ENCODE data around the gene ART1. TPM values are rescaled to one million over a fixed set of nuclear protein-coding genes. Genes with fewer than 3 reads are reported as not detected.

Gene ART1
- total and polyA plus RNA-seq, 2 donors (not counting 3 experiments of a cell fraction or from before 2014, with no cell fraction given): not detected

DNA sequence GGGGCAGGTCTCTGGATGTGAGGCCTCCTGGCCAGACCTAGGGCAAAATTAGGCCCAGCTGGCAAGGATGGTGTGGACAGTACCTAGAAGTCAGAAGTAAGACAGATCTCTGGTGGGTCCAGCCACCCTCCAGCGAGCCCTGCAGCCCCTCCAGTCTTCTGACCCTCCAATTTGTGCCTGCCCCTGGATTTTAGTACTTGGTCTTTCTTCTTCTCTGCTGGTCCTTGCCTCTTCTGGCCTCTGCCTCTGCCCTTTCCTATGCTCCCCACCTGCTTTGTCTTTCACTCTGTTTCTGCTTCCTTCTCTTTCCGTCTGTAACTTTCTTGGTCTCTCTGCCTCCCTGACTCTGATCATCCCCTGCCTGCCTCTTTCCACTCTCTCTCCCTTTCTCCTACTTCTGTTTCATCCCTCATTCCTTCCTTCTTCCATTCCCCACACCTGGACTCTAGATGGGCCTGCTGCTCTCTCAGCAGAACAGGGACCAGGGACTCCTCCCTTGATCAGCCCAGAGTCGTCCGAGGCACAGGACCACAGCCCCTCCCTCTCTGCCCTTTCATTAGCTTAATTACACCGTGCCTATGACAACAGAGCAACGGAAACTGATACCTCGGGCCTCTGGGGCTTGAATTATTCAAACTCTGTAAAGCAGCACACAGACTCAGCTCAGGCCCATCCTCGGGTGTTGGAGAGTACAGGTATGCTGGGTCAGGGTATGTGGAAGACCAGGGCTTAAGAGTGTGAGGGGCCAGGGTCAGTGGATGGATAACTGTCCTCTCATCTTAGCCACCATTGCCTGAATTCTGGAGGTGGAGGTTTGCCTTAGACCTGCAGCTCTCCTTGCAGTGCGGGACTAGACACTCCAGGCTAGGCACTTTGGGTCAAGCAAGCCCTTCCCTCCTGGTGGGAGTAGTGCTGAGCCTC lies 26.7 kb downstream of the ART1 start, which contains the start of gene CHRNA10:
Gene CHRNA10 (minus strand): TSS at position 51 of the 921 bp plus-strand sequence. CDS start 72 bp downstream, outside the sequence.
- no peak for FAIRE-seq
- CTCF ChIA-PET: interaction anchor here (1.5 kb wide), 1 partner anchor 10 kb away, joined by 3 read pairs; no protein-coding TSS in a partner anchor
- BruUV-seq (replicated peaks): no TSS peak
- intact Hi-C loops (cut with micrococcal nuclease): no loop called here
- Histone ChIP-seq H4K20me1 (replicated peaks; ENCODE audit: control insufficient read depth, extremely low read depth, insufficient read depth, low read length) (no peaks in the 10 kb centered on the region), H2AFZ (ENCODE audit: low read depth, low read length) (no peak within 1 kb of the TSS), H3K79me2 (ENCODE audit: control insufficient read depth, insufficient read depth, low read length) (no peaks in the 10 kb centered on the region), H3K27me3 (ENCODE audit: control insufficient read depth in 2 of 2, insufficient read depth in 2 of 2, low read length in 2 of 2) (no peaks in the 10 kb centered on the region), H3K9me1 (replicated peaks; ENCODE audit: control insufficient read depth, extremely low read depth, insufficient read depth, low read length) (no peaks in the 10 kb centered on the region), H3K4me2 (ENCODE audit: insufficient read depth, low read length) (no peak within 1 kb of the TSS), H3K9ac (replicated peaks; ENCODE audit: extremely low read depth, insufficient read depth, low read length) (no peak within 1 kb of the TSS), H3K4me3 (replicated peaks in 1 of 3; ENCODE audit: insufficient read depth in 1 of 3, low read depth in 1 of 3, low read length in 3 of 3) (no peak within 1 kb of the TSS), H3K4me1 (ENCODE audit: control insufficient read depth, extremely low read depth, insufficient read depth, low read length) (no peaks in the 10 kb centered on the region), H3K9me3 (replicated peaks; ENCODE audit: control insufficient read depth, insufficient read depth, low read length) (no peaks in the 10 kb centered on the region), H3K27ac (ENCODE audit: insufficient read depth, low read depth, low read length) (no peak within 1 kb of the TSS), H3K36me3 (ENCODE audit: control insufficient read depth in 2 of 2, extremely low read depth in 1 of 2, insufficient read depth in 2 of 2, low read length in 2 of 2) (peaks cover 8 to 36% of the 10 kb centered on the region in 2 experiments)
- DNase-seq (ENCODE audit: low read depth, low spot score): no peak
- dilution Hi-C loops (cut with MboI; ENCODE audit: extremely low pct_ligation_motif_present, low sequenced_read_pairs): no loop called here
- TF ChIP-seq FOS (IDR thresholded peaks at IDR 0.05; ENCODE audit: borderline replicate concordance, insufficient read depth, low read length) (no peak), MAX (IDR thresholded peaks at IDR 0.05; ENCODE audit: insufficient read depth, insufficient read length) (no peak), JUN (IDR thresholded peaks at IDR 0.05; ENCODE audit: borderline replicate concordance, insufficient read depth, insufficient read length, low read depth) (no peak), GATA2 (IDR thresholded peaks at IDR 0.05; ENCODE audit: insufficient read depth, insufficient read length, low read depth, low read length) (no peak), POLR2A (IDR thresholded peaks at IDR 0.05; ENCODE audit: low read depth, low read length) (no peak), POLR2AphosphoS5 (IDR thresholded peaks at IDR 0.05; ENCODE audit: insufficient read depth, low read depth, low read length) (no peak), CTCF (IDR thresholded peaks at IDR 0.05; ENCODE audit: extremely low read depth in 1 of 2, insufficient read depth in 1 of 2, low read depth in 1 of 2, low read length in 2 of 2) (no peak), MYC (IDR thresholded peaks at IDR 0.05; ENCODE audit: low read depth, low read length) (no peak), EZH2 (IDR thresholded peaks at IDR 0.05; ENCODE audit: borderline replicate concordance, low read depth, low read length, severe bottlenecking) (no peak)
- POLR2A ChIA-PET: no interaction called here

All from endothelial cell of umbilical vein (primary cell).